ENCODE results near the gene CMKLR1. TPM values are rescaled to one million over a fixed set of nuclear protein-coding genes. Genes with fewer than 3 reads are reported as not detected.

CMKLR1 gene
- total RNA-seq, 1 donor from 2014 or later: 0.57 TPM

- Histone ChIP-seq H3K79me2 (ENCODE audit: insufficient read depth, low read length) (no peaks in the 10 kb centered on the region), H3K27me3 (ENCODE audit: insufficient read depth, low read length) (peaks cover 19% of the 10 kb centered on the region), H3K4me2 (ENCODE audit: low read length) (no peak overlapping the region), H3K36me3 (ENCODE audit: insufficient read depth, low read length) (no peaks in the 10 kb centered on the region), H3K4me3 (ENCODE audit: insufficient read depth, low read depth, low read length) (no peak overlapping the region), H3K4me1 (ENCODE audit: insufficient read depth, low read length) (no peaks in the 10 kb centered on the region), H3K9me3 (ENCODE audit: insufficient read depth, low read depth, low read length) (no peaks in the 10 kb centered on the region), H3K27ac (ENCODE audit: low read depth, low read length) (no peak overlapping the region), H2AFZ (ENCODE audit: low read depth, low read length) (no peak overlapping the region), H3K9ac (ENCODE audit: low read length) (no peak overlapping the region), H4K20me1 (ENCODE audit: insufficient read depth, low read length) (no peaks in the 10 kb centered on the region)
- Mint-ChIP-seq H3K27ac (ENCODE audit: unreplicated experiment) (no peak overlapping the region), H3K27me3 (ENCODE audit: low read depth, unreplicated experiment) (peaks cover 62% of the 10 kb centered on the region), H3K4me1 (ENCODE audit: low read depth, unreplicated experiment) (peaks cover 14% of the 10 kb centered on the region), H3K36me3 (ENCODE audit: low read depth, unreplicated experiment) (peaks cover 3% of the 10 kb centered on the region), H3K4me3 (ENCODE audit: unreplicated experiment) (peak overlapping the region; percentile 50), H3K9me3 (ENCODE audit: unreplicated experiment) (peaks cover 8% of the 10 kb centered on the region)
- DNase-seq (ENCODE audit: low read depth): no peak
- TF ChIP-seq CTCF (IDR thresholded peaks at IDR 0.05; ENCODE audit: insufficient read depth, low read depth, low read length) (no peak), EZH2 (IDR thresholded peaks at IDR 0.05; ENCODE audit: insufficient read depth, low read length) (no peak)
- FAIRE-seq: no peak
Observed at GRCh38 chr12:108324351-108325017, 14.6 kb downstream of the CMKLR1 start.

- no peak overlapping the region for H2AFZ ChIP-seq (ENCODE audit: low read depth, low read length)
- no peak overlapping the region for H3K4me3 ChIP-seq (ENCODE audit: insufficient read depth, low read depth, low read length)
- no peaks in the 10 kb centered on the region for H3K4me1 ChIP-seq (ENCODE audit: insufficient read depth, low read length)
- FAIRE-seq: no peak
- Mint-ChIP-seq H3K27me3 (ENCODE audit: low read depth, unreplicated experiment) (peaks cover 63% of the 10 kb centered on the region), H3K4me1 (ENCODE audit: low read depth, unreplicated experiment) (peaks cover 14% of the 10 kb centered on the region), H3K9me3 (ENCODE audit: unreplicated experiment) (peaks cover 8% of the 10 kb centered on the region), H3K36me3 (ENCODE audit: low read depth, unreplicated experiment) (peaks cover 3% of the 10 kb centered on the region), H3K4me3 (ENCODE audit: unreplicated experiment) (no peak overlapping the region), H3K27ac (ENCODE audit: unreplicated experiment) (no peak overlapping the region)
- DNase-seq (ENCODE audit: low read depth): no peak
- H4K20me1 ChIP-seq (ENCODE audit: insufficient read depth, low read length): no peaks in the 10 kb centered on the region
- no peak for TF ChIP-seq EZH2 (IDR thresholded peaks at IDR 0.05; ENCODE audit: insufficient read depth, low read length)
- TF ChIP-seq CTCF (IDR thresholded peaks at IDR 0.05; ENCODE audit: insufficient read depth, low read depth, low read length): no peak
- H3K79me2 ChIP-seq (ENCODE audit: insufficient read depth, low read length): no peaks in the 10 kb centered on the region
- H3K9ac ChIP-seq (ENCODE audit: low read length): no peak overlapping the region
- no peak overlapping the region for H3K4me2 ChIP-seq (ENCODE audit: low read length)
- H3K27me3 ChIP-seq (ENCODE audit: insufficient read depth, low read length): peaks cover 19% of the 10 kb centered on the region
- no peaks in the 10 kb centered on the region for H3K9me3 ChIP-seq (ENCODE audit: insufficient read depth, low read depth, low read length)
- no peak overlapping the region for H3K27ac ChIP-seq (ENCODE audit: low read depth, low read length)
- no peaks in the 10 kb centered on the region for H3K36me3 ChIP-seq (ENCODE audit: insufficient read depth, low read length)
Observed at GRCh38 chr12:108323581-108323980, 15.5 kb downstream of the CMKLR1 start.

GRCh38 chr12:108322998-108323397, 16.1 kb downstream of the CMKLR1 start:
- H3K27me3 Mint-ChIP-seq (ENCODE audit: low read depth, unreplicated experiment): peaks cover 65% of the 10 kb centered on the region
- Histone ChIP-seq H4K20me1 (ENCODE audit: insufficient read depth, low read length) (no peaks in the 10 kb centered on the region), H3K27ac (ENCODE audit: low read depth, low read length) (no peak overlapping the region)

More at GRCh38 chr12:108322998-108323397, 16.1 kb downstream of the CMKLR1 start:
- H3K4me3 ChIP-seq (ENCODE audit: insufficient read depth, low read depth, low read length): no peak overlapping the region
- no peaks in the 10 kb centered on the region for H3K79me2 ChIP-seq (ENCODE audit: insufficient read depth, low read length)
- peaks cover 14% of the 10 kb centered on the region for H3K4me1 Mint-ChIP-seq (ENCODE audit: low read depth, unreplicated experiment)
- H3K9me3 ChIP-seq (ENCODE audit: insufficient read depth, low read depth, low read length): no peaks in the 10 kb centered on the region
- no peak for TF ChIP-seq CTCF (IDR thresholded peaks at IDR 0.05; ENCODE audit: insufficient read depth, low read depth, low read length)
- no peak for TF ChIP-seq EZH2 (IDR thresholded peaks at IDR 0.05; ENCODE audit: insufficient read depth, low read length)
- no peak overlapping the region for H3K4me2 ChIP-seq (ENCODE audit: low read length)
- H3K27me3 ChIP-seq (ENCODE audit: insufficient read depth, low read length): peaks cover 19% of the 10 kb centered on the region
- H3K27ac Mint-ChIP-seq (ENCODE audit: unreplicated experiment): no peak overlapping the region
- H3K9me3 Mint-ChIP-seq (ENCODE audit: unreplicated experiment): peaks cover 8% of the 10 kb centered on the region
- no peak overlapping the region for H3K9ac ChIP-seq (ENCODE audit: low read length)
- H3K4me3 Mint-ChIP-seq (ENCODE audit: unreplicated experiment): no peak overlapping the region
- FAIRE-seq: no peak
- DNase-seq (ENCODE audit: low read depth): no peak
- H3K36me3 ChIP-seq (ENCODE audit: insufficient read depth, low read length): no peaks in the 10 kb centered on the region
- H3K36me3 Mint-ChIP-seq (ENCODE audit: low read depth, unreplicated experiment): peaks cover 3% of the 10 kb centered on the region
- no peak overlapping the region for H2AFZ ChIP-seq (ENCODE audit: low read depth, low read length)
- no peaks in the 10 kb centered on the region for H3K4me1 ChIP-seq (ENCODE audit: insufficient read depth, low read length)
